Heart left ventricle (tissue), 16 donors: Measurements from ENCODE around the gene SYNGR2. TPM values are rescaled to one million over a fixed set of nuclear protein-coding genes. Genes with fewer than 3 reads are reported as not detected.

Experiments
- ATAC-seq, 4 donors: fragments of 200-7000 bp; cut with Tn5 transposase; one replicate each; pipeline ENCODE4 v1.9.1; 2020 to 2022; ENCODE audit warnings: moderate library complexity in 4 of 4, mild to moderate bottlenecking in 3 of 4, moderate number of reproducible peaks in 1 of 4
- DNase-seq, 5 donors: peaks; one replicate each; pipeline ENCODE4 v3.0.0-alpha.2; 2020
- H3K27ac ChIP-seq, 12 donors: fragments of 200-600 bp; sonication (generic) in 4 of 12; one replicate each; pipeline versions ENCODE4 v1.5.0 to v1.8.0; 2016 to 2022; ENCODE audit warnings: mild to moderate bottlenecking in 2 of 12
- H3K27me3 ChIP-seq, 9 donors: fragments of 200-600 bp; sonication (generic) in 2 of 9; one replicate each; pipeline versions ENCODE4 v1.5.1 to v1.8.0; 2016 to 2022; ENCODE audit warnings: mild to moderate bottlenecking in 3 of 9
- H3K36me3 ChIP-seq, 9 donors: fragments of 200-600 bp; sonication (generic) in 2 of 9; one replicate each; pipeline versions ENCODE4 v1.5.0 to v1.8.0; 2018 to 2022; ENCODE audit warnings: mild to moderate bottlenecking in 2 of 9
- H3K4me1 ChIP-seq, 12 donors: fragments of 200-600 bp; sonication (generic) in 4 of 12; one replicate each; pipeline versions ENCODE4 v1.5.0 to v1.8.0; 2016 to 2022; ENCODE audit warnings: mild to moderate bottlenecking in 3 of 12
- H3K4me3 ChIP-seq, 12 donors: fragments of 200-600 bp; sonication (generic) in 4 of 12; one replicate each; pipeline versions ENCODE4 v1.5.0 to v1.8.0; 2017 to 2022; ENCODE audit warnings: mild to moderate bottlenecking in 9 of 12, moderate library complexity in 4 of 12
- H3K9me3 ChIP-seq, 12 donors: fragments of 200-600 bp; sonication (generic) in 4 of 12; one replicate each; pipeline versions ENCODE4 v1.5.0 to v1.8.0; 2016 to 2022; ENCODE audit warnings: mild to moderate bottlenecking in 1 of 12
- POLR2A ChIP-seq, 2 donors: fragments of 450-650 bp; IDR thresholded peaks; one replicate each; pipeline ENCODE4 v1.6.1; 2017; ENCODE audit warnings: antibody characterized with exemption in 2 of 2, mild to moderate bottlenecking in 2 of 2, moderate library complexity in 2 of 2
- WGBS, 4 donors: extraction: QIAGEN DNeasy Blood & Tissue Kit in 2 of 4; methylation state at CpG; one replicate each; pipeline versions ENCODE4 v1.1.5 to v1.1.7; 2013 to 2018; 5-methylcytosine and 5-hydroxymethylcytosine counted together
- intact Hi-C, 10 donors: fragments of 100-400 bp; cut with DNase I; formaldehyde crosslinking; loops; one replicate each; pipeline versions ENCODE4 v1.11.1 to v1.14.2; 2022
- polyA plus RNA-seq, 2 donors: library from polyadenylated mRNA; stranded (reverse); fragments of 200-250 nt; gene quantifications; one replicate each; pipeline ENCODE4 v1.2.3, GENCODE V29; 2013
- total RNA-seq, 9 donors: library from RNA; depleted of rRNA in 2 of 9; stranded (reverse); fragments of >200 nt in 2 of 9; fragmentation: NEBNext Ultra II Directional in 3 of 9; extraction: Animal tissue kit (Norgen Biotek cat#: 25700) in 3 of 9; gene quantifications; one replicate each; pipeline versions ENCODE4 v1.1.0 to v1.2.4, GENCODE V29; 2016 to 2023
- TF ChIP-seq, protein P1 (sequence below), 12 donors: fragments of 200-600 bp; sonication (generic) in 4 of 12; IDR thresholded peaks; one replicate each; pipeline versions ENCODE4 v1.5.0 to v1.8.0; 2018 to 2022; ENCODE audit warnings: antibody characterized with exemption in 12 of 12, mild to moderate bottlenecking in 5 of 12
- donor health status: ischemic (EF 13 %, LVEDD 7.1; RV severe dilation, severe dysfunction).
- donor health status: healthy with polysubstance abuse.
- donor health status: DM: no; HTN: yes; CAD: no.
- donor health status: DM: no; HTN: no; CAD: no.
- donor health status: ischemic (EF 25% LVEDD 6.9; RV normal size, moderate dysfunction).
- donor health status: ischemic (EF 25% LVEDD 5.7; RV mildly dilated, moderate dysfunction).
- donor health status: healthy.
- donor health status: DM: yes; HTN: yes; CAD: no.
- donor health status: ischemic (EF 35%, LVEDD 5.7; RV mildly dilated, moderate dysfunction).
- donor health status: nonischemic (EF 11% LVEDD 7.7; RV severe dilation, severe dysfunction).
- donor health status: DM: yes; HTN: yes; CAD: no.
- donor health status: PGD.
- donor health status: ischemic (EF 29% LVEDD 5.4; RV normal size, mild dysfunction).
- donor health status: nonischemic (EF 23%, LVEDD 6.1; RV moderate dilation, normal function).

SYNGR2 gene
- total and polyA plus RNA-seq, 11 donors = 99.5 to 268 (median 135) TPM

DNA sequence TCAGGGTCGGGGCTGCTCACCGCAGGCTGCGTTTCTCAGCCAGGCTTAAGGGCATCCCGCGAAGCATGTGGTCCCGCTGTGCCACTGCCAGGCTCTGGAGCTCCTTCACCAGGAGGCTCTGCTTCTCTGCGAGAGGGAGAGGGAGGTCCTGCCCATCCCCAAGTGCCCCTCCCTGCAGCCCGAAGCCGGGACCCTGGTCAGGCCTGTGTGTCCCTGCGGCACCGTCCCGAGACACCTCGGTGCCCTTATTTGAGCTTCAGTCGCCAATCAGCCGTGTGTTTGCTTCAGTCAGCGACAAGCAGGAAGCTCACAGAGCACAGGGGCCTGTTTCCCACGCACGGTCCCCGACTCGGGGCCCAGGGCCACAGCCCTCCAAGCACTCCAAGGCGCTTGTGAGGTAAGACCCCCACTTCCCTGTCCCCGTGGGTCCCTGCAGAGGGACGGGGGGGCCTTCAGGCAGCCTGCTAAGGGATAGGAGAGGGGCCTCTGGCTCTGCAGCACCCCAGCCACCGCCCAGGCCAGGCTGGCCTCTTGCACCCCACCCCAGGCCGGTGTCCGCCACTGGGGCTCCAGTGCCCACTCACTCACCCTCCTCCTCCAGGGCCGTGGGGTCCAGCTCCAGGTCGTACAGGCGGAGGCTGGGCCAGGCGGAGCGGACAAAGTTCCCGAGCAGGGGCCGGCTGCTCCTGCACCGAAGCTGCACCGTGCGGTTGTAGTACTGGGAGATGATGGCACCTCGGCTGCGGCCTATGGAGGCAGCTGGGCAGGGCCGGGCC is 43.1 kb upstream of the SYNGR2 start:
- Histone ChIP-seq H3K27me3 (no peaks in the 10 kb centered on the region), H3K36me3 (peaks cover 0 to 63% (median 36%) of the 10 kb centered on the region in 9 donors), H3K4me3 (peak overlapping the region in 9 of 12 donors; percentile 10 to 87 (median 34)), H3K27ac (peak overlapping the region; percentile 76 to 98 (median 94)), H3K9me3 (no peaks in the 10 kb centered on the region), H3K4me1 (peaks cover 14 to 74% (median 57%) of the 10 kb centered on the region in 12 donors)
- intact Hi-C loops = loop anchor here in 8 of 10 donors (5.0 kb wide), 3 partner anchors 47 to 127 kb away; no protein-coding TSS in a partner anchor
- 49 to 63% (median 53%) methylated on average over 10 to 39 of the region's 39 CpGs for whole genome bisulfite sequencing, 4 donors
- no peak for ATAC-seq
- peak in 1 of 5 donors; percentile 23 for DNase-seq
- TF ChIP-seq, protein P1, sequence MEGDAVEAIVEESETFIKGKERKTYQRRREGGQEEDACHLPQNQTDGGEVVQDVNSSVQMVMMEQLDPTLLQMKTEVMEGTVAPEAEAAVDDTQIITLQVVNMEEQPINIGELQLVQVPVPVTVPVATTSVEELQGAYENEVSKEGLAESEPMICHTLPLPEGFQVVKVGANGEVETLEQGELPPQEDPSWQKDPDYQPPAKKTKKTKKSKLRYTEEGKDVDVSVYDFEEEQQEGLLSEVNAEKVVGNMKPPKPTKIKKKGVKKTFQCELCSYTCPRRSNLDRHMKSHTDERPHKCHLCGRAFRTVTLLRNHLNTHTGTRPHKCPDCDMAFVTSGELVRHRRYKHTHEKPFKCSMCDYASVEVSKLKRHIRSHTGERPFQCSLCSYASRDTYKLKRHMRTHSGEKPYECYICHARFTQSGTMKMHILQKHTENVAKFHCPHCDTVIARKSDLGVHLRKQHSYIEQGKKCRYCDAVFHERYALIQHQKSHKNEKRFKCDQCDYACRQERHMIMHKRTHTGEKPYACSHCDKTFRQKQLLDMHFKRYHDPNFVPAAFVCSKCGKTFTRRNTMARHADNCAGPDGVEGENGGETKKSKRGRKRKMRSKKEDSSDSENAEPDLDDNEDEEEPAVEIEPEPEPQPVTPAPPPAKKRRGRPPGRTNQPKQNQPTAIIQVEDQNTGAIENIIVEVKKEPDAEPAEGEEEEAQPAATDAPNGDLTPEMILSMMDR (IDR thresholded peaks at IDR 0.05) = no peak
- no peak for TF ChIP-seq POLR2A (IDR thresholded peaks at IDR 0.05)

GRCh38 chr17:78125976-78126894 is 42.1 kb upstream of the SYNGR2 start:
- ATAC-seq = peak; percentile 18 to 55 (median 34)
- peaks cover 14 to 81% (median 60%) of the 10 kb centered on the region in 12 donors for H3K4me1 ChIP-seq
- TF ChIP-seq, protein P1 (IDR thresholded peaks at IDR 0.05) = no peak
- no peak for TF ChIP-seq POLR2A (IDR thresholded peaks at IDR 0.05)
- 37 to 50% (median 45%) methylated on average over 17 to 25 of the region's 25 CpGs for WGBS, 4 donors
- H3K36me3 ChIP-seq = peaks cover 0 to 54% (median 27%) of the 10 kb centered on the region in 9 donors
- intact Hi-C loops = loop anchor here in 8 of 10 donors (5.0 kb wide), 3 partner anchors 46 to 126 kb away; no protein-coding TSS in a partner anchor
- H3K27me3 ChIP-seq = peaks cover 0 to 4% (median 0%) of the 10 kb centered on the region in 9 donors
- peak; percentile 64 to 84 (median 75) for DNase-seq
- peak overlapping the region; percentile 76 to 98 (median 94) for H3K27ac ChIP-seq
- no peaks in the 10 kb centered on the region for H3K9me3 ChIP-seq
- peak overlapping the region in 9 of 12 donors; percentile 32 to 93 (median 80) for H3K4me3 ChIP-seq

GRCh38 chr17:78126895-78127238 is 41.5 kb upstream of the SYNGR2 start:
- H3K9me3 ChIP-seq = no peaks in the 10 kb centered on the region
- peak in 1 of 4 donors; percentile 0 for ATAC-seq
- DNase-seq = no peak
- H3K4me3 ChIP-seq = peak overlapping the region in 10 of 12 donors; percentile 74 to 94 (median 88)
- WGBS, 4 donors = 43 to 65% (median 56%) methylated on average over 5 to 6 of the region's 6 CpGs
- peak overlapping the region; percentile 76 to 98 (median 94) for H3K27ac ChIP-seq
- H3K4me1 ChIP-seq = peaks cover 14 to 82% (median 60%) of the 10 kb centered on the region in 12 donors
- peaks cover 0 to 4% (median 0%) of the 10 kb centered on the region in 9 donors for H3K27me3 ChIP-seq
- peaks cover 0 to 48% (median 22%) of the 10 kb centered on the region in 9 donors for H3K36me3 ChIP-seq
- TF ChIP-seq, protein P1 (IDR thresholded peaks at IDR 0.05) = no peak
- TF ChIP-seq POLR2A (IDR thresholded peaks at IDR 0.05) = no peak
- intact Hi-C loops = loop anchor here in 8 of 10 donors (5.0 kb wide), 3 partner anchors 45 to 125 kb away; no protein-coding TSS in a partner anchor
